Activated naive CD4-positive, alpha-beta T cell treated with anti-CD3 and anti-CD28 coated beads, Interleukin-2, amount 50 U/mL, for 24 hours (primary cell): Measurements from ENCODE around the gene LY86.

Experiments used
- H3K27ac Mint-ChIP-seq: one replicate; pipeline ENCODE4 v1.8.0; 2021; ENCODE audit warnings: mild to moderate bottlenecking, mixed read lengths
- H3K27me3 Mint-ChIP-seq: one replicate; pipeline ENCODE4 v1.8.0; 2021; ENCODE audit warnings: mixed read lengths
- H3K36me3 Mint-ChIP-seq: one replicate; pipeline ENCODE4 v1.8.0; 2021; ENCODE audit warnings: mixed read lengths
- H3K4me1 Mint-ChIP-seq: one replicate; pipeline ENCODE4 v1.8.0; 2021; ENCODE audit warnings: mixed read lengths
- H3K4me3 Mint-ChIP-seq: one replicate; pipeline ENCODE4 v1.8.0; 2021; ENCODE audit warnings: mild to moderate bottlenecking, mixed read lengths
- H3K9me3 Mint-ChIP-seq: one replicate; pipeline ENCODE4 v1.8.0; 2021; ENCODE audit warnings: mixed read lengths

The LY86 gene

DNA sequence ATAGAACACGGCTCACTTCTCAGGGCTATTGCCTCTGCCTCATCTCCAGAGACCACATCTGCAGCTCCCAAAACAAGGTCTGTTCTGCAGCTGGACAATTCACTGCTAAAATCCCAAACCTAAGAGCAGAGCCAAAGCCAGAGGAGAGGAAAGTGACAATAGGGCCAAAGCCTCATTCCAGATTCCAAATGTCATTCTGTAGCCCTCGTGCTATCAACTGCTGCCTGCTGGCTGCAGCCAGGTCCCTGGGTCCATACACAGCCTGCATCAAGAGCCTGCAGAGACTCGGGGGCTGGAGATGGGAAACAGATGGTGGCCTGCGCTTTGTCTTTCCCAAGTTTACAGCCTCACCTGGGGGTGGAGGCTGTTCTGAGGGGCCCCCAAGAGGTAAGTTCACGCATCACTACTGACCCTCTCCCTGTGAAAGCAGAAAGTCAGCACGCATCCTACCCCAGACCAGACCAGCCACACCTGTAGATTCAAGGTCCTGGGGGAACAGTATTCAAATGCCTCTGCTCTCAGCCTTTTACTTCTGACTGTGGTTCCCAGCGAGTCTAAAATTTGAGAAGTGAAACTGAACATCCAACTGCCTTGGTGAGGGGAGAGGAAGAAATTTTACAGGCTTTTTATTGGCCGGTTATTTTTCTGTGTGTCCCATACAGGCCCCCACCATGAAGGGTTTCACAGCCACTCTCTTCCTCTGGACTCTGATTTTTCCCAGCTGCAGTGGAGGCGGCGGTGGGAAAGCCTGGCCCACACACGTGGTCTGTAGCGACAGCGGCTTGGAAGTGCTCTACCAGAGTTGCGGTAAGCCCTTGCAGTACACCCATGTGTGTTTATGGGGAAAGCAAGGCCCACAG, at the start of gene LY86:
Gene LY86, plus strand, starts transcription at position 657 of the 860 bp plus-strand sequence. Its CDS starts 15 bp downstream, at position 672.
- H3K4me1 Mint-ChIP-seq = peaks cover 80% of the 10 kb centered on the region
- no peaks in the 10 kb centered on the region for H3K27me3 Mint-ChIP-seq
- H3K27ac Mint-ChIP-seq = peak within 1 kb of the TSS; percentile 89

DNA sequence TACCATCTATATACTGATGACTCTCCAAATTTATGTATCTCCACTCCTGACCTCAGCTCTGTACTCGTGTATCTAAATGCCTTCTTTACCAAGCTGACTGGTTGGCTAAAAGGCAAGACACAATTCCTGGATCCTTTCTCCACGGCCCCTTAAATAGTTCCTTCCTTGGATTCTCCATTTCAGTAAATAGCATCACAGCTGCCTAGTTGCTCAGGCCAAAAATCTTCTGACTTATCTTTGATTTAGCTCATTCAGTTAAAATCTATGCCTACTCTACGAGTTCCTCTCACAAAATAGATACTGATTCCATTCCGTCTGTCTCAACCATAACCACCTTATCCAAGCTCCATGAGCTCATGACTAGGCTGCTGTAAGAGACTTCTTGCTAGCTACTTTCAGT, 49.5 kb upstream of the LY86 start:
- Mint-ChIP-seq H3K9me3 (no peaks in the 10 kb centered on the region), H3K27ac (no peak overlapping the region), H3K4me1 (peaks cover 6% of the 10 kb centered on the region), H3K36me3 (no peaks in the 10 kb centered on the region), H3K4me3 (no peak overlapping the region), H3K27me3 (peaks cover 13% of the 10 kb centered on the region)

More for the DNA sequence above, at the start of gene LY86:
- Mint-ChIP-seq H3K9me3 (no peaks in the 10 kb centered on the region), H3K36me3 (no peaks in the 10 kb centered on the region), H3K4me3 (peak within 1 kb of the TSS; percentile 76)

DNA sequence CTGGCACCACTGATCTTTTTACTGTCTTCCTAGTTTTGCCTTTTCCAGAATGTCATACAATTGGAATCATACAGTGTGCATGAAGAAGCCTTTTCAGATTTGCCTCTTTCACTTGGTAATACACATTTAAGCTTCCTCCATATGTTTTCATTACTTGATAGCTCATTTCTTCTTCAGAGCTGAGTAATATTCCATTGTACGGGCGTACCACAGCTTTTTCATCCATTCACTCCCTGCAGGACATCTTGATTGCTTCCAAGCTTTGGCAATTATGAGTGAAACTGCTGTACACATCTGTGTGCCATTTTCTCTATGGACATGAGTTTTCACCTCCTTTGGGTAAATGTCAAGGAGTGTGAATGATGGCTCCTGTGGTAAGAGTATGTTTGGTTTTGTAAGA, 46.2 kb upstream of the LY86 start:
- no peaks in the 10 kb centered on the region for H3K9me3 Mint-ChIP-seq
- no peak overlapping the region for H3K27ac Mint-ChIP-seq
- H3K4me3 Mint-ChIP-seq = no peak overlapping the region
- H3K36me3 Mint-ChIP-seq = no peaks in the 10 kb centered on the region
- peaks cover 27% of the 10 kb centered on the region for H3K27me3 Mint-ChIP-seq
- H3K4me1 Mint-ChIP-seq = peaks cover 6% of the 10 kb centered on the region

DNA sequence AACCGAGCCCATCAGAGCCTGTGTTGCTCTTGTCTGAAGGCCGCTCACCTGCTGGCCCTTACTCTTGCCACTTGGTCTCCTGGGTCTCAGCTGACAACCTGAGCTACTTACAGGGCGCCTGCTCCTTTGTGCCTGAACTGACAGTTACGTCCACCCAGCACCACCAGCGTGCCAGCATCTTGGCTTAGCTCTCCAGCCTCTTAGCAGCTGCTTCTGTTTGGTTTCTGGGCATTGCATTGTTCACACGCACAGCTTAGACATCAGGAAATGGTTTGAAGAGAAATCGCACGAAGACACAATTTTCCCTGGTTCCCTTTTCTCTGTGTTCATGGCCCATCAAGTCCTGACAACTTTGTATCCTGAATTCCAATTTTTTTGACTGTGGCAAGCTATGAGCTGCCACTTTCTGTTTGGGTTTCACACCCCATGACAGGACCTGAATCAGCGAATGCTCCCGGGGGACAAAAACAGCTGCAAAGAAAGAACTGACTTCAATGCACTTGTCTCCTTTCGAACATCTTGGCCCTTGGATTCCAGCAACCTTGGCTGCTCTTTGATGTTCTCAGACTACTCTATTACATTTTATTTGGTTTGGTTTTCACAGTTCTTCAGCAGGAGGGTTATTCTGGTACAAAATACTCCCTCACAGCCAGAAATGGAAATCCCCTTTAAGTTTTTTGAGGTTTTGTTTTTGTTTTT, 45.2 kb upstream of the LY86 start:
- H3K27me3 Mint-ChIP-seq = peaks cover 32% of the 10 kb centered on the region
- H3K27ac Mint-ChIP-seq = no peak overlapping the region
- peaks cover 3% of the 10 kb centered on the region for H3K4me1 Mint-ChIP-seq
- no peak overlapping the region for H3K4me3 Mint-ChIP-seq
- no peaks in the 10 kb centered on the region for H3K9me3 Mint-ChIP-seq
- no peaks in the 10 kb centered on the region for H3K36me3 Mint-ChIP-seq

DNA sequence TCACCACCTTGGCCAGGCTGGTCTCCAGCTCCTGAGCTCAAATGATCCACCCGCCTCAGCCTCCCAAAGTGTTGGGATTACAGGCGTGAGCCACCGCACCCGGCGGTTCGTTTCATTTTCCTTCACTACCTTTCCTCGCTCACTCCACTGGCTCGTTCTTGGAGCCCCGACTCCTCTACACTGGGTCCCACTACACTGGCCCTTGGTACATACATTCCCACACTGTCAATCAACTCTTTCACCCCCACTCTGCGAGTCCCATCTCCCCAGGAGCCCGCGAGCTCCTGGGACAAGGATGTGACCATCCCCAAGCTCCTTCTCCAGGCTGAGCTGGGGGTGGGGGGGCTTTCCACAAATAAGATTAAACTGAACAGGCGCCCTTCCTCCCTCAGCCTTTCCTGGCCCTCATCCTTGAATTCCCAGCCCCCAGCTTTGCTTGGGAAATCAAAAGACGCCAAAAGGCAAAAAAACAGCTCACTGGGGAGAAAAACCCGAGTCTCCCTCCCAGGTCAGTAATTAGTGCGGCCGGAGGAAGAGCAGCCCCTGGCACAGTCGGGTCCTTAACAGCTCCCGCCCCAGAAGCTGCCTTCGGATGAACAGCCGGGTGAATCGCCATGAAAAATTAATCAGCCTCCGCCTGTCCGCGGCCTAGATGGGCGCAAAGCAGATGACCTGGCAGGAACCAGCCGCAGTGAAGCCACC, 42.8 kb upstream of the LY86 start:
- H3K9me3 Mint-ChIP-seq = no peaks in the 10 kb centered on the region
- peaks cover 33% of the 10 kb centered on the region for H3K27me3 Mint-ChIP-seq
- H3K4me3 Mint-ChIP-seq = peak overlapping the region; percentile 20
- H3K4me1 Mint-ChIP-seq = no peaks in the 10 kb centered on the region
- H3K27ac Mint-ChIP-seq = no peak overlapping the region
- H3K36me3 Mint-ChIP-seq = no peaks in the 10 kb centered on the region

DNA sequence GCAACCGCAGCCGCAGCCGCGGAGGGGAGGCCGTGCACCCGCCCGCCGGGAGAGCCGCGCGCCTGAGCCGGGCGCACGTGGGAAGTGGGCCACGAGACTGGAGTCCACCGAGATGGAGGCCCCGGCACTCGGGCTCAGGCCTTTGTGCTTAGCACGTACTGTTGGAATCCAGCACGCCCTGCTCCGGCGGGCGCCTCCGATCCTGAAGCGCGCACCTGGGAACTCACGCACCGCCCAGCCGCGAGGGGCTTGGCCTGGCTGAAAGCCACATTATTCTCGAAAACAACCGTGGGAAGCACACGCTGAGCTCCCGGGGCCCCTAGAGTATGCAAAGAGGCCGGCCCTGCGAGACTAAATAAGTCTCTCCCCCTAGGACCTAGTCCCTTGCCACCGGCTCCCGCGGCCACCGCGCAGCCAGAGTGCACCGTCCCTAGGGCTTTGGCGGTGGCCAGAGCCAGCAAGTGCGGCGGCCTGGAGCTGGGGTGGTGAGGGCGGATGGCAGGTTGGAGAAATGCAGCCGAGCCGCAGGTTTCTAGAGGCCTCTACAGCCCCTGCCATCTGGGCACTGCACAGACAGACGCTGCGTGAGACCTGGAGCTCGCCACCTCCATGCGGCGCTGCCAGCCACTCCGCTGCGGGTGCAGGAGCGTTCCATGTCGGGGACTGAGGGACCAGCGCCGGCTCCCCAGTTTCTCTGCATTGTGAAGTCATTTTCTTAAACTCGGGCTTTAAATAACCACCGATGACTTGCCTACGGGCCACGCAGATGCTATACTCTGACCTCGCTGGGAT, 42.0 kb upstream of the LY86 start:
- peaks cover 32% of the 10 kb centered on the region for H3K27me3 Mint-ChIP-seq
- no peaks in the 10 kb centered on the region for H3K4me1 Mint-ChIP-seq
- no peaks in the 10 kb centered on the region for H3K9me3 Mint-ChIP-seq
- H3K36me3 Mint-ChIP-seq = no peaks in the 10 kb centered on the region
- peak overlapping the region; percentile 87 for H3K4me3 Mint-ChIP-seq
- no peak overlapping the region for H3K27ac Mint-ChIP-seq

DNA sequence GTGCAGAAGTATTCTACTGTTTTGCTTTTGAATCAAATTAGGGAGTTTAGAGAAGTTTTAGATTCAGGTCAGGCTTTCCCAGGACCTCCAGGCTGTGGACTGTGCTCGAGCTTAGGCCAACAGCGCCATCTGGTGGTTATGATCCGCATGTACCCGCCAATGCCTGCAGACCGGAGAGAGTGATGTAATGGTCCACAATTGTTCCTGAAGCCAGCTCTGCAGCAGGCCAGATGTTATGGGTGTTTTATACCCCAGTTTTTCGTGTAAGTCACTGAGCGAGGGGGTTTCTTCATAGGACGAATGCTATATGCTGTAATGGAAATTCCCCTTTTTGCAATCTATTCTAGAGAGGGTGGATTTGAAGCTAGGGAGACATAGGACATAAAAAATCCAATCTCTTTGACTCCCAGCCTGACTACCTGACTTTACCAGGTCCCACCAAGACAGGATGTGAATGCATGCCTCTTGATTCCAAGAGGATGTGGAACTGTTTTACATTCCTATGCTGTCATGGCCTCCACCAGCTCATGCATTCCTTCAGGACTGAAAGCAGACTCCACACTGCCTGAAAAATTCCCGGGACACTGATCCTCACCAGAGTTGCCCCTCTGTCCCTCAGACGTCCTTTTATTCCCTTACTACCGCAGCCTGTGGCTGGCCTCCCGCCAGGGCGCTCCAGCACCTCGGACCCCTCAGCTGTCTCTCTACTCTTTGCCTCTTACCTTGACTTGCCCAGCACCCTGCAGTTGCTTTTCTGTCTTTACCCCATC, 41.2 kb upstream of the LY86 start:
- Mint-ChIP-seq H3K36me3 (no peaks in the 10 kb centered on the region), H3K27me3 (peaks cover 31% of the 10 kb centered on the region), H3K4me1 (no peaks in the 10 kb centered on the region), H3K27ac (no peak overlapping the region), H3K4me3 (peak overlapping the region; percentile 87), H3K9me3 (no peaks in the 10 kb centered on the region)

DNA sequence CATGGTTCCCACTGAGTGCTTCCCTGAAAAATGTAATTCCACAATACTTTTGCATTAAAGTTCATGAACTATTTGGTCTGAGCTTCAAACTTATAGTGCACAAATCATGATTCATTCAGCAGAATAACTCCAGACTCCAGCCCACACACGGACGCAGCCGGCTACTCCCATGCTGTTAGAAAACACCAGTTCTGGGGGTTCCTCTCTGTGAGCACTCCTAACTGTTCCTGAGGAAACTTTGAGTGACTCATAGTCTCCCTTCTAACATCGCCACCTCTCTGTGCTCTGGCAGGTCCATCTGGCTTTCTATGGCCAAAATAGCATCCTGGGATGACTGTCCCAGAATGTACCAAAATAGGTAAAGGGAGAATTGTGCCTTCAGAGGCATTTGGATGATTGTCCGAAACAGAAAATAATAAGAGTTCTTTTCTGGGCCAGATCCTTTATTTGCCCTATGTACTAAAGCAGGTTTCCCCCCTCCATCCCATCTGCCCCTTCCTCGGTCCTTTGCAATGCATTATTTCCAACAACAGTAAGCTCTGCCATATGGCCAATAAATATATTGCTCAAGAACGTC, 32.3 kb upstream of the LY86 start:
- Mint-ChIP-seq H3K4me1 (peaks cover 29% of the 10 kb centered on the region), H3K36me3 (no peaks in the 10 kb centered on the region), H3K27ac (peak overlapping the region; percentile 31), H3K4me3 (no peak overlapping the region), H3K9me3 (no peaks in the 10 kb centered on the region), H3K27me3 (no peaks in the 10 kb centered on the region)

DNA sequence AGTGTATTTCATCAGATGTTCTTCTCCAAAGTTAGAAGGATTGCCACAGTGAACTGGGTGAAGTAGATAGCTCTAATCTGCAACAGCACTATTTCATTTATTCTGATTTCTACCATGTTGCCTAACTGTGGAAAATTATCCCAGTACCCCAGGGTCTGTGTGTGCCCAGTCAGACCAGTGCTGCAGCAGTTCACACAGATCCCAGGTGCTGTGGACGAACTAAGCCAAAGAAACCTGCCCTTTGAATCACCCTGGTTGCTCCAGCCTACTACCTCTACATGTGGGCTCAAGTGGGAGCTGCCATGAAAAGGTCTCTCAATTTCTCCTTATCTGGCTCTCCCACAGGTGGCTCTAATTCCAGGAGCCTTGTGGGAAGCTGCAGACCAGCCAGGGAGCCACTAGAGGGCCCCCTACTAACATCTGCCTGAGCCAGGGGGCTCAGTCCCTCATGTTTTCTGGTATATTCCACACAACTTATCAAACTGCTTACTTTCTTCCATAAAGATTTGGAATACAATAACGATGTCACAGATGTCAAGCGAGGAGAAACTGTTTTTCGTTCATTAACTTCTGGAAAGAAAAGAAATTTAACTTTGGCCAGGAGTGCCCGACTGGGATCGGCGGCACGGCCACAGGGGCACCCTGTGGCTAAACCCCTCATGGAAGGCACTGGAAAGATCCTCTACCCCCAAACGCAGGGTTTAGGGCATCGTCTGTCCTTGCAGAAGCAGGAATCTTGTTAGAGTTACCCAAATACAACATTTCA, 31.6 kb upstream of the LY86 start:
- H3K36me3 Mint-ChIP-seq = no peaks in the 10 kb centered on the region
- H3K4me3 Mint-ChIP-seq = no peak overlapping the region
- no peaks in the 10 kb centered on the region for H3K27me3 Mint-ChIP-seq
- H3K27ac Mint-ChIP-seq = peak overlapping the region; percentile 18
- H3K4me1 Mint-ChIP-seq = peaks cover 29% of the 10 kb centered on the region
- no peaks in the 10 kb centered on the region for H3K9me3 Mint-ChIP-seq

DNA sequence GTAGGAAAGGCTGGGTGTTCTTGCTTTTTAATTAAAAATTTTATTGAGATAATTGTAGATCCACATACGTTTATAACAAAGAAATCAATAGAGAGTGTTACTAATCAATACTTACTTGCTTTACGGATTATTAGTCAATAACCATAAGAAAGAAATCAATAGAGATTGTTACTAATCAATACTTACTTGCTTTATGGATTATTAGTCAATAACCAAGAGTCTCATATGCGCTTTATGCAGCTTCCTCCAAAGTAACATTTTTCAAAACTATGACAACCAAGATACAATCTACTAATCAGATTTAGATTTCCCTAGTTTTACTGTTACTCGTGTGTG, 31.0 kb upstream of the LY86 start:
- Mint-ChIP-seq H3K27ac (no peak overlapping the region), H3K27me3 (no peaks in the 10 kb centered on the region), H3K4me3 (no peak overlapping the region), H3K9me3 (no peaks in the 10 kb centered on the region), H3K36me3 (no peaks in the 10 kb centered on the region), H3K4me1 (peaks cover 29% of the 10 kb centered on the region)

DNA sequence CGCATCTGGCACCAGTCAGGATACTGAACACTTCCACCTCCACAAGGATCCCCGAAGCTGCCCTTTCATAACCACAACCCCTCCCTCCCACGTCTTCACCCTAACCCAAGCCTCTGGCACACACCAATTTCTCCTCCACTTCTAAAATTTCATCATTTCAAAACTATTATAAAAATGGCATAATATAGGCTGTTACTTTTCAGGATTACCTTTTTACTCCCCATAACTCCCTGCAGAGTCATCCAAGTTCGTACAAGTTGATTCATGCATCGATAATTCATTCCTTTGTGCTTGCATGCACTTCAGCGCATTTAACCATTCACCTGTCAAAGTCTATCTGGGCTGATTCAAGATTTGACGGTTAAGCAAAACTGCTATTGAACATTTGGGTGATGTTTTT, 30.6 kb upstream of the LY86 start:
- H3K4me1 Mint-ChIP-seq = peaks cover 29% of the 10 kb centered on the region
- no peaks in the 10 kb centered on the region for H3K27me3 Mint-ChIP-seq
- H3K27ac Mint-ChIP-seq = no peak overlapping the region
- H3K36me3 Mint-ChIP-seq = no peaks in the 10 kb centered on the region
- H3K9me3 Mint-ChIP-seq = no peaks in the 10 kb centered on the region
- no peak overlapping the region for H3K4me3 Mint-ChIP-seq

DNA sequence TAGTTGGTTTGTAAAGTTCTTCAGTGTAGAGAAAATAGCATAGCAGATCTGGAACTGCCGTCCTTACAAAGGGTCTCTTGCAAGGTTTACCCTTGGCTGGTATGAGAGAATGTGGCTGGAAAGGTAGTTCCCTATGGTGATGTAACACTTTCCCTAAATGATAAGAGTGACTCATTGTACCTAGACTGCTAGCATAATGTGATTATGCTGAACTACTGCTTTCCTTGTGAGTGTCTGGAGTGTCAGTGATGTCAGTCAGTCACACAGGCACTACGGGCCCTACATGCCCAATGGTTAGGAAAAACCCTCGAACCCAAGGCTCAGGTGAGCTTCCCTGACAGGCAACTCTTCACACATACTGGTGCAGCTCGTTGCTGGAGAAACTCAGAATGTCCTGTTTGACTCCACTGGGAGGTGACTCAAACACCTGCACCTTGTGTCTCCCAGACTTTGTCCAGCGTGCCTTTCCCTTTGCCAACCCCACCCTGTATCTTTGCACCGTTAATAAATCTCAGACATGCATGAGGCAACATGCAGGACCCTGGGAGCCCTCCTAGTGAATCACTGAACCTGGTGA, 28.4 kb upstream of the LY86 start:
- Mint-ChIP-seq H3K4me3 (no peak overlapping the region), H3K9me3 (no peaks in the 10 kb centered on the region), H3K27me3 (no peaks in the 10 kb centered on the region), H3K27ac (no peak overlapping the region), H3K36me3 (no peaks in the 10 kb centered on the region), H3K4me1 (peaks cover 41% of the 10 kb centered on the region)

DNA sequence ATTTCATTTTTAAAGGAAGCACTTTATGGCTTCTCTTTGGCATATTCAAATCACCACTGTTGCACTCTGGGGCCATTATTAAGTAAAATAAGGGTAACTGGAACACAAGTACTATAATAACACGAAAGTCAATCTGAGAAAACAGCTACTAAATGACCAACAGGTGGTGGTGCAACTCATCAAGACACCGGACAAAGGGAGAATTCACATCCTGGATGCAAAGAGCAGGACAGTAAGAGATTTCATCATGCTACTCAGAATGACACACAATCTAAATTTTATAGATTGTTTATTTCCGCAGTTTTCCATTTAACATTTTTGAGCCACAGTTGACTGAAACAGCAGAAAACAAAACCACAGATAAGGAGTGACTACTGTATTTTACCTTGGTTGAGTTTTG, 27.6 kb upstream of the LY86 start:
- H3K27ac Mint-ChIP-seq = no peak overlapping the region
- H3K4me1 Mint-ChIP-seq = peaks cover 41% of the 10 kb centered on the region
- H3K27me3 Mint-ChIP-seq = no peaks in the 10 kb centered on the region
- H3K9me3 Mint-ChIP-seq = no peaks in the 10 kb centered on the region
- H3K36me3 Mint-ChIP-seq = no peaks in the 10 kb centered on the region
- no peak overlapping the region for H3K4me3 Mint-ChIP-seq

DNA sequence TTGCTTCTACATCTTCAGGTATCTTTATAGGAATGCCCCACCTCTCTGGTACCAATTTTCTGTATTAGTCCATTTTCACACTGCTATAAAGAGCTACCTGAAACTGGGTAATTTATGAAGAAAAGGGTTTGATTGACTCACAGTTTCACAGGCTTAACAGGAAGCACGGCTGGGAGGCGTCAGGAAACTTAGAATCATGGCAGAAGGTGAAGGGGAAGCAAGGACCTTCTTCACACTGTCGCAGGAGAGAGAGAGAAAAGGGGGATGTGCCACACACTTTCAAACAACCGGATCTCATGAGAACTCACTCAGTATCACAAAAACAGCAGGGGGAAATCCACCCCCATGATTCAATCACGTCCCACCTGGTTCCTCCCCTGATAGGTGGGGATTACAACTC, 24.4 kb upstream of the LY86 start:
- Mint-ChIP-seq H3K9me3 (no peaks in the 10 kb centered on the region), H3K36me3 (no peaks in the 10 kb centered on the region), H3K27me3 (no peaks in the 10 kb centered on the region), H3K27ac (no peak overlapping the region), H3K4me3 (no peak overlapping the region), H3K4me1 (peaks cover 26% of the 10 kb centered on the region)
